Neuron (in vitro differentiated cells): ENCODE measurements around the gene C15orf39.

ENCODE experiments used
- H2AFZ ChIP-seq: one replicate; pipeline ENCODE4 v1.6.1; 2013; ENCODE audit warnings: low read depth, mild to moderate bottlenecking, inconsistent platforms, low read length, moderate library complexity
- H3K27me3 ChIP-seq: one replicate; pipeline ENCODE4 v1.6.1; 2013; ENCODE audit warnings: low read length; ENCODE audit not compliant: insufficient read depth
- H3K36me3 ChIP-seq: one replicate; pipeline ENCODE4 v1.6.1; 2013; ENCODE audit warnings: low read length; ENCODE audit not compliant: insufficient read depth
- H3K4me1 ChIP-seq: one replicate; pipeline ENCODE4 v1.6.1; 2013; ENCODE audit warnings: low read length; ENCODE audit not compliant: insufficient read depth
- H3K4me3 ChIP-seq: 2 replicates; pipeline ENCODE4 v1.5.1; 2013; ENCODE audit warnings: mild to moderate bottlenecking, low read length, moderate library complexity
- H3K9me3 ChIP-seq: one replicate; pipeline ENCODE4 v1.6.1; 2013; ENCODE audit warnings: low read length

The C15orf39 gene

DNA sequence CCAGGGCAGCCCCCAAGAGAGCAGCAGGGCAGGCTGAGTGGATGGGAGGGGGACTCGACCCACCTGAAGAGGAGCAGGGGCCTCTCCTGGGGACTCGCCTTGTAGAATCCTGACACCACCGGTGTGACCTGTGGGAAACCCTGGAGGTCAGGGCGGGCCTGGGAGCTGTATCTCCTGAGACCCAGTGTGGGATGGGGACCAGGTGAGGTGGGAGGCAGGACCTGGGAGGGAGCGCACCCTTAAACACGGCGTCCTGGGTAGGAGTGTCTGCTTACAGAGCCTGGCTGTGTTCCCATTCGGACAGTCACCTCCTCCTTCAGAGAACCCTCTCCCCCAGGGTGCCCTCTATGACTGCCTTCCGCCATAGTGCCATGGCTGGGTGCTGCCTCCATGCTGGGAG is 27.1 kb downstream of the C15orf39 start:
- Histone ChIP-seq H3K4me3 (no peak overlapping the region), H3K36me3 (no peaks in the 10 kb centered on the region), H3K27me3 (peaks cover 3% of the 10 kb centered on the region), H3K9me3 (no peaks in the 10 kb centered on the region), H3K4me1 (no peaks in the 10 kb centered on the region), H2AFZ (no peak overlapping the region)

DNA sequence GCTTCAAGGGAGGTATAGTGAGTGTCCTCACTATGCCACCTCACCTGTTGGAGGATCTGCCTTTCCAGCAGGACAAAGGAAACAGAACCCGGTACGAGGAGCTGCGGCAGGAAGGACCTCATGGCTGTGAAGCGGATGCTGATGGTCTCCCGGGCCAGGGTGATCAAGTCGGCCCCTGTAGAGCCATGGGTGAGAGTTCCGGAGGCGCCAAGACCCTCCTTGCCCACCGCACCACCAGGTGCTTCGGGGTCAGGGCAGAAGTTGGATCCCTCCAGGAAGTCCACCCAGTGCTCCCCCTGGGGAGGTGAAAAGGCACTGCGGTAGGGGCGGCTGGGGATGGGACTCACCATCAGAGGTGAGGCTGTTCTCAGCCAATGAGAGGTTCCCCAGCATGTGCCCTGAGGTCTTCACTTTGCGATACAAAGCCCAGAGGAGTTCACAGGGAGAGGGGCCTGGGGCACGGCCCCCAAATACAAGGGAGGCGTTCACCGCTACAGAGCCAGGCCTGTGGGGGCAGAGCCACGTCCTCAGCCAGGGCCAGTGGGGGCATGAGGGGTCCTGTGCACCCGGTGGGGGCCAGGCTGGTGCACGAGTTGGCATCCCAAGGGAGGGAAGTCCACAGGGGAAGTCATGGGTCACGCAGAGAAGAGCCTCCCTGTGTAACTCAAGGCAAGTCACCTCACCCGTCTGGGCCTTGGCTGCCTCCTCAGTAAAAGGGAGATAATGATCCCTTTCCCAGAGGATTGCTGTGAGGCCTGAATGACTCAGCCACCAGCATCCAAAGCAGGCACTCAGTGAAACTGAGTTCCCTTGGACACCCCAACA is 27.7 kb downstream of the C15orf39 start:
- Histone ChIP-seq H3K9me3 (no peaks in the 10 kb centered on the region), H3K36me3 (no peaks in the 10 kb centered on the region), H3K4me1 (no peaks in the 10 kb centered on the region), H2AFZ (no peak overlapping the region), H3K27me3 (peaks cover 3% of the 10 kb centered on the region), H3K4me3 (no peak overlapping the region)

DNA sequence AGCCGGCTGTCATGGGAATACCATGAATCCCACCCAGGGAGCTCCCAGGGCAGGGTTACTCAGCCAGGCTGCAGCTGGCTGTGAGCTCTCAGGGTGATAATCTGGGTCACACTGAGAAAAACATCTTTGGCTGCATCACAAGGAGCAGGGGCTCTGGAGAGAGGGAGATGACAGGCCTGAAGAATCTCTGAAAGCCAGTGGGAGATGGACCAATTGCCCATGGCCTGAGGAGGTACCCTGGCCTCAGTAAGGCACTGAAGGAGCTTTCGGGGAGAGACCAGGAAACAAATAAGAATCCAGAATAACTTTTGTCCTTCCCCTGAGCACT is 28.3 kb downstream of the C15orf39 start:
- no peaks in the 10 kb centered on the region for H3K9me3 ChIP-seq
- H2AFZ ChIP-seq = no peak overlapping the region
- peaks cover 3% of the 10 kb centered on the region for H3K27me3 ChIP-seq
- no peaks in the 10 kb centered on the region for H3K36me3 ChIP-seq
- H3K4me1 ChIP-seq = no peaks in the 10 kb centered on the region
- H3K4me3 ChIP-seq = no peak overlapping the region

DNA sequence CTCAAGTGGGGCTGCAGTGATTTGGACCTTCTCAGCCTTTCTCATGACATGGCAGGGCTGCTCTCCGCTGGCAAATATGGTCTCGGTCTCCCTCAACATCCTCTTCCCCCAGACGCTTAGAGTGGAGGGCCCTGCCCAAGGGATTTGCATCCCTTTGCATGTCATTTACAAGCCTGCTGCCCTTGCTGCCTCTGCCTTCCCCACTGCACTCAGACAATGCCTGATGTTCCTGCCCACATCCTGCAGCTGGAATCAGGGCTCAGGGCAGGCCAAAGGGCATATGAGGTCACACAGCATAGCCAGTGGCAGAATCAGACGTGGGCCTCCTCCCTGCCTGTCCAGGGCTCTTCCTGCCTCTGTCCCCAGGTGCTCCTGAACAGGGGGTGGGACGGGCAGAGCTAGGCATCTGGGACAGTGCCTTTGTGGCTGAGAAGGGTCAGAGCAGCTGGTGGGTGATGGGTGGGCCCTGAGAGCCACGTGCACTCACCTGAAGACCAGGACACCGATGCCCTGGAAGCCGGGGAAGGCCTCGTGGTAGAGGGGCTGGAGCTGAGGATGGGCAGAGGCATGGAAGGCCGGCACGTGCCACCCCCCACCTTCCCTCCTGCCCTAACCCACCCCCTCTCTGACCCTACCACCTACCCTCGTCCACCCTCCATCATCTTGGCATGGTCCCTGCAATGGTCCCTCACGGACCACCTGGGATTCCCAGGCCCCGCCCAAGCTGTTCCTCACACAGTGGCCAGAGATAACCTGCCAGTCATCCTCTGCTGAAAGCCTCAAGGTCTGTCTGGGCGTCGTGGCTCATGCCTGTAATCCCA is 29.1 kb downstream of the C15orf39 start:
- H3K27me3 ChIP-seq = peaks cover 3% of the 10 kb centered on the region
- no peaks in the 10 kb centered on the region for H3K4me1 ChIP-seq
- no peak overlapping the region for H3K4me3 ChIP-seq
- H2AFZ ChIP-seq = no peak overlapping the region
- no peaks in the 10 kb centered on the region for H3K36me3 ChIP-seq
- no peaks in the 10 kb centered on the region for H3K9me3 ChIP-seq

DNA sequence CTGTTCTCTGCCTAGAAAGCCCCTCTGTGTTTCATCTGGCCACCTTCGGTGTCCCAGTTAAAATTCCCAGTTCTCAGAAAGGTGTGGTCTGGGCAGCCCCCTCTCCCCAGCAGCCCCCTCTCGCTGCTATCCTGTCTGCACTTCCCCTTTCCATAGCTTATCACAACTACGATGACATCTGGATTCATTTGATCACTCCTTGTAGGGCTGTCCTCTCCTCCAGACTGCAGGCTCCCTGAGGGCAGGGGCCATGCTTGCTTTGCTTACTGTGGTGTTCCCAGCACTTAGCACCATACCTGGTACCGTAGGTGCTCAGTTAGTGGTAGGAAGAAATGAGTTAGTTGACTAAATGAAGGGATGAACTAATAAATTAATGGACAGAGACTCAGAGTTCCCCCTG is 30.2 kb downstream of the C15orf39 start:
- Histone ChIP-seq H2AFZ (no peak overlapping the region), H3K27me3 (peaks cover 3% of the 10 kb centered on the region), H3K4me1 (no peaks in the 10 kb centered on the region), H3K4me3 (no peak overlapping the region), H3K36me3 (no peaks in the 10 kb centered on the region), H3K9me3 (no peaks in the 10 kb centered on the region)

- Histone ChIP-seq H3K4me1 (no peaks in the 10 kb centered on the region), H3K36me3 (no peaks in the 10 kb centered on the region), H2AFZ (no peak overlapping the region), H3K4me3 (no peak overlapping the region), H3K27me3 (peaks cover 3% of the 10 kb centered on the region), H3K9me3 (no peaks in the 10 kb centered on the region)
Measured at GRCh38 chr15:75232252-75232813, 30.7 kb downstream of the C15orf39 start.

DNA sequence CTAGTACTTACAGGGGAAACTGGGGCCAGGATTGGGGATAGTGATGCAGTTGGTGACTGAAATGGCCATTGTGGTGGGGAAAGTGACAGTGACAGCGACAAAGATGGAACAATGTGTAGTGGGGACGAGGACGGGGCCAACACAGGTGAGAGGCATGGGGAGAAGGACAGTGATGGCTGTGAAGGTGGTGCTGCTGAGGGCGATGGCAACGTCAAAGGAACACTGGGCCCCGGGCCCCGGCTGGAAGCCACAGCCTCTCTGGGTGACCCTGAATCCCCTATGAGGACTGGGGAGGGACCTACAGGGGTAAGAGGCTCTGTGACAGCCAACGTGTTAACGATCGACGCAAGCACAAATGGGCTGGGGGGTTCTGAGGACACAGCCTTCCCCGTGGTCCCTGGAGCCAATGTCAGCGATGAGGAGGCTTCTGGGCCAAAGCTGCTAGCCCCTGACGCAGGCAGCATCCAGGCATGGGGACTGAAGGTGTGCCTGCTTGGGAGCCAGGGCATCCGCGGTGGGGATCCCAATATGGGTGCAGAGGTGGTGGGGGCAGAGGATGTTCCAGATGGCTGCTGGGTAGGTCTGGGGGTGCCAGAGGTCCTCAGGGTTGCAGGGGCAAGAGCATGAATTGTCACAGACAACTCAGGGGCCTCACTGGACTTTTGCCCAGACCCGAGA is 31.3 kb downstream of the C15orf39 start:
- Histone ChIP-seq H2AFZ (no peak overlapping the region), H3K36me3 (no peaks in the 10 kb centered on the region), H3K4me3 (no peak overlapping the region), H3K4me1 (no peaks in the 10 kb centered on the region), H3K9me3 (no peaks in the 10 kb centered on the region), H3K27me3 (peaks cover 3% of the 10 kb centered on the region)

DNA sequence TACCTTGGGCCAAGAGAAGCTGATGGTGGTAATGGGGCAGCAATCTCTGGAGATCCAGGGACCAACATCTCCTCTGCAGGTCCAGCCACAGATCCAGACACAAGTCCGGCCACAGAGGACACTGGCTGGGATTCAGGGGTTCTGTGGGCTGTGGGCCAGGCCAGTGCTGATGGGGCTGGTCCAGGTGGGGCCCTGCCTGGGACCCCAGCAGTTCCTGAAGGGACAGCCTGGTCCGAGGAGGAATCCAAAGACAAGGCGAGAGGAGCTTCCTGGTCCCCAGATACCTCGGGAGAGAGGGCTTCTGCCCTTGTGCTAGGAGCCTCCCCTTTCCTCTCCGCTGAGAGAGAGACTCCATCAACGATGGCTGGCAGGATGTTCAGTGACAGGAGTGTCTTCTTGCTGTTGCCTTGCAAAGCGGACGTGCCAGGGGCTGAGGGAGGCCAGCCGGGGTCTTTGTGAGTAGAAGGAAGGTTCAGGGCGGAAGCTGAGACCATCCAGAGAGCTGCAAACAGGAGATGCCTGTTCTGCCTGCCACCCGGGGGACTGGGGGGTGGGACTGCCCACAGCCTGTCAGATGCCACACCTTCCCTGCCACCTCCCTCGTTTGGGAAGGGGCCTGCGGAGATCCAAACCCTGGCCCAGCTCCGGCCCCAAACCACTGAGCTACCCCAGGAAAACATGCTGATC is 32.0 kb downstream of the C15orf39 start:
- Histone ChIP-seq H3K36me3 (no peaks in the 10 kb centered on the region), H3K4me3 (no peak overlapping the region), H3K4me1 (no peaks in the 10 kb centered on the region), H3K27me3 (peaks cover 8% of the 10 kb centered on the region), H3K9me3 (no peaks in the 10 kb centered on the region), H2AFZ (no peak overlapping the region)

DNA sequence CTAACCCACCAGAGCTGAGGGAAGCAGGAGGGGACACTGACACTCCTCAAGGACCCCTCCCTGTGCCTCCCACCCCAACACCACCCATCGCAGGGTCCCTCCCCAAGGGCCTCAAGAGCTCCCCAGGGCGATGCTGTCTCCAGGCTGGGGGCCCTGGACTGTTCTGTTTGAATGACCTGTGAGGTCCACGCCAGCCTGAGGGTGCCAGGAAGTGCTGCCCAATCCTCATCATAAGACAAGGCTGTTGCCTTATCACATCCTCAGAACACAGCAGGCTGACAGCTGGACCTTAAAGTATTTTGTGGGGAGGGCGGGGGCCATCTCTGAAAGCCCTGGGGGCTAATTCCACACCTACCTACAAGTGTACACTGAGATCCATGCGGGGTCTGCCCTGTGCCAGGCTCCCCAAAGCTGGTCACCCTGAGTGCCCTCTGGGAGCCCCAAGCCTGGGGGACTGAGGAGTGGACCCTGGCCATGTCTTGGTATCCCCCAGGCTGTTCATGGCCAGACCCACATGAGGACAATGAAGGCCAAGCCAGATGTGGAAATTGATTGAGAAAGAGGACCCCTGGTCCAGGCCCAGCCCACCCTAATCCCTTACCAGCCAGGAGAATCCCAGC is 32.6 kb downstream of the C15orf39 start:
- Histone ChIP-seq H3K9me3 (no peaks in the 10 kb centered on the region), H3K36me3 (no peaks in the 10 kb centered on the region), H2AFZ (no peak overlapping the region)

GRCh38 chr15:75235051-75235673 is 33.5 kb downstream of the C15orf39 start:
- Histone ChIP-seq H3K27me3 (peaks cover 8% of the 10 kb centered on the region), H3K9me3 (no peaks in the 10 kb centered on the region), H3K4me1 (no peaks in the 10 kb centered on the region), H2AFZ (no peak overlapping the region), H3K4me3 (no peak overlapping the region), H3K36me3 (no peaks in the 10 kb centered on the region)

More for the DNA sequence above, 32.6 kb downstream of the C15orf39 start:
- H3K4me3 ChIP-seq = no peak overlapping the region
- H3K27me3 ChIP-seq = peaks cover 8% of the 10 kb centered on the region
- H3K4me1 ChIP-seq = no peaks in the 10 kb centered on the region

- Histone ChIP-seq H2AFZ (no peak overlapping the region), H3K36me3 (no peaks in the 10 kb centered on the region), H3K27me3 (peaks cover 8% of the 10 kb centered on the region), H3K9me3 (no peaks in the 10 kb centered on the region), H3K4me1 (no peaks in the 10 kb centered on the region), H3K4me3 (no peak overlapping the region)
Measured at GRCh38 chr15:75235760-75236729, 34.4 kb downstream of the C15orf39 start.
